Mesenchymal stem cell (in vitro differentiated cells and primary cell): ENCODE results near the gene PSMD1.

Experiments used
- DNase-seq: peaks from one replicate; pipeline ENCODE4 v3.0.0-alpha.2; 2013
- H2AFZ ChIP-seq: one replicate; pipeline ENCODE4 v1.6.1; 2013; ENCODE audit warnings: low read depth, mild to moderate bottlenecking, control low read depth, inconsistent platforms, low read length, moderate library complexity
- H2AK5ac ChIP-seq: 2 replicates; pipeline ENCODE4 v1.6.1; 2013; ENCODE audit warnings: low read length, moderate library complexity, mild to moderate bottlenecking, inconsistent platforms; ENCODE audit not compliant: severe bottlenecking
- H2BK120ac ChIP-seq: one replicate; pipeline ENCODE4 v1.6.1; 2013; ENCODE audit warnings: low read depth, mild to moderate bottlenecking, inconsistent platforms, low read length, moderate library complexity
- H2BK12ac ChIP-seq, 2 experiments: one replicate each; pipeline ENCODE4 v1.6.1; 2013; ENCODE audit warnings: inconsistent platforms in 2 of 2, low read length in 2 of 2, mild to moderate bottlenecking in 2 of 2, moderate library complexity in 2 of 2, control low read depth in 1 of 2
- H2BK15ac ChIP-seq: one replicate; pipeline ENCODE4 v1.6.1; 2013; ENCODE audit warnings: mild to moderate bottlenecking, low read depth, inconsistent platforms; ENCODE audit not compliant: poor library complexity, severe bottlenecking
- H2BK5ac ChIP-seq: 2 replicates; pipeline ENCODE4 v1.6.1; 2013; ENCODE audit warnings: low read depth, mild to moderate bottlenecking, low read length, control low read depth, inconsistent platforms; ENCODE audit not compliant: poor library complexity, severe bottlenecking
- H3K14ac ChIP-seq, 2 experiments: one replicate each; pipeline ENCODE4 v1.6.1; 2013; ENCODE audit warnings: inconsistent platforms in 2 of 2, low read length in 2 of 2, control low read depth in 1 of 2, mild to moderate bottlenecking in 1 of 2, moderate library complexity in 1 of 2
- H3K18ac ChIP-seq, 2 experiments: one replicate each; pipeline ENCODE4 v1.6.1; 2013; ENCODE audit warnings: inconsistent platforms in 2 of 2, low read length in 2 of 2, control low read depth in 1 of 2, low read depth in 1 of 2, mild to moderate bottlenecking in 1 of 2
- H3K23ac ChIP-seq, 2 experiments: one replicate each; pipeline ENCODE4 v1.6.1; 2013; ENCODE audit warnings: inconsistent platforms in 2 of 2, low read length in 2 of 2, mild to moderate bottlenecking in 2 of 2, moderate library complexity in 2 of 2, control low read depth in 1 of 2
- H3K27ac ChIP-seq: 2 replicates; pipeline ENCODE4 v1.5.1; 2013; ENCODE audit warnings: mild to moderate bottlenecking, moderate library complexity, low read length, control low read depth, inconsistent platforms; ENCODE audit not compliant: poor library complexity, severe bottlenecking
- H3K27me3 ChIP-seq, 2 experiments: 2 replicates each; pipeline versions ENCODE4 v1.6.1 to v1.7.0; 2013; ENCODE audit warnings: low read length in 2 of 2, mild to moderate bottlenecking in 2 of 2, moderate library complexity in 2 of 2, control low read depth in 1 of 2, inconsistent platforms in 1 of 2; ENCODE audit not compliant: control insufficient read depth in 1 of 2, insufficient read depth in 1 of 2
- H3K36me3 ChIP-seq, 2 experiments: 2 replicates each; pipeline versions ENCODE4 v1.6.1 to v1.7.0; 2013; ENCODE audit warnings: low read length in 2 of 2, control low read depth in 1 of 2, inconsistent platforms in 1 of 2, low read depth in 1 of 2, mild to moderate bottlenecking in 1 of 2; ENCODE audit not compliant: insufficient read depth in 2 of 2, control insufficient read depth in 1 of 2
- H3K4ac ChIP-seq, 2 experiments: one replicate each; pipeline ENCODE4 v1.6.1; 2013; ENCODE audit warnings: inconsistent platforms in 2 of 2, low read length in 2 of 2, mild to moderate bottlenecking in 2 of 2, moderate library complexity in 2 of 2, control low read depth in 1 of 2, low read depth in 1 of 2
- H3K4me1 ChIP-seq: 2 replicates; pipeline ENCODE4 v1.6.1; 2013; ENCODE audit warnings: low read depth, low read length, control low read depth; ENCODE audit not compliant: control insufficient read depth, insufficient read depth
- H3K4me2 ChIP-seq: 2 replicates; pipeline ENCODE4 v1.6.1; 2013; ENCODE audit warnings: low read length, mild to moderate bottlenecking, inconsistent platforms; ENCODE audit not compliant: poor library complexity, severe bottlenecking
- H3K4me3 ChIP-seq, 2 experiments: 2 replicates each; pipeline versions ENCODE4 v1.5.1 to v1.7.0; 2013; ENCODE audit warnings: low read length in 2 of 2, mild to moderate bottlenecking in 2 of 2, control low read depth in 1 of 2, low read depth in 1 of 2; ENCODE audit not compliant: insufficient read depth in 1 of 2
- H3K79me1 ChIP-seq: replicated peaks from 2 replicates; pipeline ENCODE4 v1.6.1; 2013; ENCODE audit warnings: mild to moderate bottlenecking, control low read depth, low read length, inconsistent platforms; ENCODE audit not compliant: poor library complexity, severe bottlenecking
- H3K9ac ChIP-seq: 2 replicates; pipeline ENCODE4 v1.7.0; 2013; ENCODE audit warnings: mild to moderate bottlenecking, low read length, moderate library complexity
- H3K9me3 ChIP-seq: 2 replicates; pipeline ENCODE4 v1.7.0; 2013; ENCODE audit warnings: mild to moderate bottlenecking, low read length; ENCODE audit not compliant: control insufficient read depth
- H4K8ac ChIP-seq: one replicate; pipeline ENCODE4 v1.6.1; 2013; ENCODE audit warnings: inconsistent platforms, mild to moderate bottlenecking, low read length, moderate library complexity
- H4K91ac ChIP-seq: one replicate; pipeline ENCODE4 v1.6.1; 2013; ENCODE audit warnings: mild to moderate bottlenecking, low read length, inconsistent platforms
- WGBS: methylation state at CpG from one replicate; pipeline ENCODE4 v1.1.7; 2013; ENCODE audit warnings: mixed read lengths; 5-methylcytosine and 5-hydroxymethylcytosine counted together

PSMD1 gene

GRCh38 chr2:231041061-231041689, 15.5 kb upstream of the PSMD1 start:
- no peak overlapping the region for H3K4me3 ChIP-seq
- H3K9me3 ChIP-seq, result no peaks in the 10 kb centered on the region
- 68% methylated on average over 7 of the region's 8 CpGs for WGBS
- H3K27me3 ChIP-seq, result peaks cover 51 to 65% of the 10 kb centered on the region in 2 experiments
- H3K36me3 ChIP-seq, result peaks cover 0 to 2% of the 10 kb centered on the region in 2 experiments
- H3K23ac ChIP-seq, result no peak overlapping the region
- no peak overlapping the region for H3K27ac ChIP-seq
- no peak overlapping the region for H2BK15ac ChIP-seq
- H3K14ac ChIP-seq, result no peak overlapping the region
- no peak overlapping the region for H2BK12ac ChIP-seq
- H3K79me1 ChIP-seq, result no peaks in the 10 kb centered on the region
- no peak overlapping the region for H3K4ac ChIP-seq
- peak overlapping the region; percentile 18 for H4K91ac ChIP-seq
- DNase-seq, result peak; percentile 22
- no peak overlapping the region for H3K9ac ChIP-seq
- H2BK5ac ChIP-seq, result no peak overlapping the region
- H3K4me1 ChIP-seq, result peaks cover 13% of the 10 kb centered on the region
- no peak overlapping the region for H4K8ac ChIP-seq
- no peak overlapping the region for H2AFZ ChIP-seq
- no peak overlapping the region for H2AK5ac ChIP-seq
- no peak overlapping the region for H3K18ac ChIP-seq
- no peak overlapping the region for H2BK120ac ChIP-seq
- no peak overlapping the region for H3K4me2 ChIP-seq

GRCh38 chr2:231043796-231044195, 12.9 kb upstream of the PSMD1 start:
- no peaks in the 10 kb centered on the region for H3K4me1 ChIP-seq
- H3K4me3 ChIP-seq, result no peak overlapping the region
- H3K36me3 ChIP-seq, result no peaks in the 10 kb centered on the region
- H3K27ac ChIP-seq, result no peak overlapping the region
- H3K4me2 ChIP-seq, result no peak overlapping the region
- no peak overlapping the region for H3K9ac ChIP-seq
- no peak overlapping the region for H4K91ac ChIP-seq
- H3K27me3 ChIP-seq, result peaks cover 52 to 68% of the 10 kb centered on the region in 2 experiments
- no peaks in the 10 kb centered on the region for H3K79me1 ChIP-seq
- no peak overlapping the region for H2AFZ ChIP-seq
- no peaks in the 10 kb centered on the region for H3K9me3 ChIP-seq
- no peak overlapping the region for H2BK15ac ChIP-seq
- no peak overlapping the region for H3K14ac ChIP-seq
- no peak for DNase-seq
- no peak overlapping the region for H4K8ac ChIP-seq
- H2AK5ac ChIP-seq, result no peak overlapping the region
- no peak overlapping the region for H3K23ac ChIP-seq
- no peak overlapping the region for H3K4ac ChIP-seq
- no peak overlapping the region for H3K18ac ChIP-seq
- no peak overlapping the region for H2BK12ac ChIP-seq
- no peak overlapping the region for H2BK120ac ChIP-seq
- 93% methylated on average over 3 of the region's 4 CpGs for WGBS
- no peak overlapping the region for H2BK5ac ChIP-seq

GRCh38 chr2:231046916-231047273, 9.8 kb upstream of the PSMD1 start:
- H3K14ac ChIP-seq, result no peak overlapping the region
- H3K27me3 ChIP-seq, result peaks cover 48 to 56% of the 10 kb centered on the region in 2 experiments
- H3K23ac ChIP-seq, result no peak overlapping the region
- no peak overlapping the region for H3K18ac ChIP-seq
- no peaks in the 10 kb centered on the region for H3K4me1 ChIP-seq
- no peak overlapping the region for H3K4me3 ChIP-seq
- H2BK120ac ChIP-seq, result no peak overlapping the region
- no peak overlapping the region for H2AK5ac ChIP-seq
- DNase-seq, result no peak
- no peak overlapping the region for H2AFZ ChIP-seq
- H2BK15ac ChIP-seq, result no peak overlapping the region
- no peak overlapping the region for H3K9ac ChIP-seq
- no peak overlapping the region for H4K91ac ChIP-seq
- H3K9me3 ChIP-seq, result no peaks in the 10 kb centered on the region
- 83% methylated on average over 5 of the region's 5 CpGs for WGBS
- no peaks in the 10 kb centered on the region for H3K36me3 ChIP-seq
- no peak overlapping the region for H4K8ac ChIP-seq
- H2BK5ac ChIP-seq, result no peak overlapping the region
- H3K4me2 ChIP-seq, result no peak overlapping the region
- no peak overlapping the region for H3K4ac ChIP-seq
- no peak overlapping the region for H2BK12ac ChIP-seq
- H3K27ac ChIP-seq, result no peak overlapping the region
- no peaks in the 10 kb centered on the region for H3K79me1 ChIP-seq

- Histone ChIP-seq H3K9me3 (no peaks in the 10 kb centered on the region), H3K18ac (no peak overlapping the region), H2AFZ (no peak overlapping the region), H2BK15ac (no peak overlapping the region), H3K79me1 (no peaks in the 10 kb centered on the region), H3K23ac (no peak overlapping the region), H3K4me2 (no peak overlapping the region), H4K8ac (no peak overlapping the region), H3K36me3 (no peaks in the 10 kb centered on the region), H2BK12ac (no peak overlapping the region), H3K9ac (no peak overlapping the region), H3K27ac (no peak overlapping the region), H3K27me3 (peaks cover 43 to 51% of the 10 kb centered on the region in 2 experiments), H3K14ac (no peak overlapping the region), H3K4ac (no peak overlapping the region), H2AK5ac (no peak overlapping the region), H2BK5ac (no peak overlapping the region), H4K91ac (no peak overlapping the region), H3K4me3 (no peak overlapping the region), H2BK120ac (no peak overlapping the region), H3K4me1 (peaks cover 3% of the 10 kb centered on the region)
- 84% methylated on average over 8 of the region's 8 CpGs for WGBS
- DNase-seq, result no peak
Measured at GRCh38 chr2:231047274-231047922, 9.3 kb upstream of the PSMD1 start.
